Lower leg skin (tissue), 3 donors: ENCODE data around the gene NUP214.

Experiments used
- POLR2A ChIP-seq, 2 donors: fragments of 450-650 bp; IDR thresholded peaks; one replicate each; pipeline ENCODE4 v1.6.1; 2016 to 2017; ENCODE audit warnings: antibody characterized with exemption in 2 of 2, mild to moderate bottlenecking in 1 of 2, moderate library complexity in 1 of 2
- TF ChIP-seq, protein P1 (sequence below), 3 donors: fragments of 450-650 bp; IDR thresholded peaks; one replicate each; pipeline ENCODE4 v1.5.1; 2016; ENCODE audit warnings: antibody characterized with exemption in 3 of 3, mild to moderate bottlenecking in 3 of 3, moderate library complexity in 2 of 3

DNA sequence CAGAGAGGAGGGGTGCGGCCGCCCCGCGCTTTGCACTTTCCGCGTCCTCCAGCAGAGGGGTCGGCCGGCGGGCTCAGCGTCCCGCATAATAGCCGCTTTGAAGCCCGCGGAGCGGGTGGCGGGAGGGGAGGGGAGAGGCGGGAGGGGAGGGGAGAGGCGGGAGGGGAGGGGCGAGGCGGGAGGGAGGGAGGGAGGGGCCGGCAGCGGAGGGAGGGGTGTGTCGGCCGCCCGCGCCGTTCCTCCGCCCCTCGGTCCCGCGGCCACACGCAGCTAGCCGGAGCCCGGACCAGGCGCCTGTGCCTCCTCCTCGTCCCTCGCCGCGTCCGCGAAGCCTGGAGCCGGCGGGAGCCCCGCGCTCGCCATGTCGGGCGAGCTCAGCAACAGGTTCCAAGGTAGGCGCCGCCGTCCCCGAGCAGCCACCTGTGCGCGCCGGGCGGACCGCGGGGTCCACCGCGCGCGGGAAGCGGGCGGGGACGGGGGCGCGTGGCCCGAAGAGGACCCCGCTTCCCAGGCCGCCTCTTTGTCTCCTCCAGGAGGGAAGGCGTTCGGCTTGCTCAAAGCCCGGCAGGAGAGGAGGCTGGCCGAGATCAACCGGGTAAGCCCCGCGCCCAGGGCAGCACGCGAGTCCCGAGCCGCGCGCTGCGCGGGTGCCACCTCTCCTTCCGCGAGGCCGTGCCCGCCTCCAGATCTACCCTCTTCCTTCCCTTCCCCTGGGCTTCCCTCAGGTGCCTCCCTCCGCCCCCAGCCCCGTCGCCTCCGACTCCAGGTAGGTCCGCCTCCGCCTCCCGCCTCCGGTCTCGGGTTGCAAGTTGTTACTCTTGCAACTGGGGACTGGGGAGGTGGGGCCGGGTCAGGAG, 28.9 kb upstream of the NUP214 start, which contains the start of gene AIF1L:
- no peak for TF ChIP-seq POLR2A (IDR thresholded peaks at IDR 0.05)
- TF ChIP-seq, protein P1, sequence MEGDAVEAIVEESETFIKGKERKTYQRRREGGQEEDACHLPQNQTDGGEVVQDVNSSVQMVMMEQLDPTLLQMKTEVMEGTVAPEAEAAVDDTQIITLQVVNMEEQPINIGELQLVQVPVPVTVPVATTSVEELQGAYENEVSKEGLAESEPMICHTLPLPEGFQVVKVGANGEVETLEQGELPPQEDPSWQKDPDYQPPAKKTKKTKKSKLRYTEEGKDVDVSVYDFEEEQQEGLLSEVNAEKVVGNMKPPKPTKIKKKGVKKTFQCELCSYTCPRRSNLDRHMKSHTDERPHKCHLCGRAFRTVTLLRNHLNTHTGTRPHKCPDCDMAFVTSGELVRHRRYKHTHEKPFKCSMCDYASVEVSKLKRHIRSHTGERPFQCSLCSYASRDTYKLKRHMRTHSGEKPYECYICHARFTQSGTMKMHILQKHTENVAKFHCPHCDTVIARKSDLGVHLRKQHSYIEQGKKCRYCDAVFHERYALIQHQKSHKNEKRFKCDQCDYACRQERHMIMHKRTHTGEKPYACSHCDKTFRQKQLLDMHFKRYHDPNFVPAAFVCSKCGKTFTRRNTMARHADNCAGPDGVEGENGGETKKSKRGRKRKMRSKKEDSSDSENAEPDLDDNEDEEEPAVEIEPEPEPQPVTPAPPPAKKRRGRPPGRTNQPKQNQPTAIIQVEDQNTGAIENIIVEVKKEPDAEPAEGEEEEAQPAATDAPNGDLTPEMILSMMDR (IDR thresholded peaks at IDR 0.05) = no peak
